Inflammatory macrophage (primary cell): ENCODE data around the gene USP46.
A peak's percentile ranks its signal among the peaks of the same experiment; 100 is the strongest.

ENCODE experiments used
- DNase-seq, 2 donors: peaks; one replicate each; pipeline ENCODE4 v3.0.0-alpha.2; 2020 to 2022

The USP46 gene

GRCh38 chr4:52618795-52619590 lies 40.1 kb downstream of the USP46 start:
- DNase-seq, result no peak

- DNase-seq, result no peak
These were observed 41.6 kb downstream of the USP46 start for GRCh38 chr4:52617336-52618020.

DNA sequence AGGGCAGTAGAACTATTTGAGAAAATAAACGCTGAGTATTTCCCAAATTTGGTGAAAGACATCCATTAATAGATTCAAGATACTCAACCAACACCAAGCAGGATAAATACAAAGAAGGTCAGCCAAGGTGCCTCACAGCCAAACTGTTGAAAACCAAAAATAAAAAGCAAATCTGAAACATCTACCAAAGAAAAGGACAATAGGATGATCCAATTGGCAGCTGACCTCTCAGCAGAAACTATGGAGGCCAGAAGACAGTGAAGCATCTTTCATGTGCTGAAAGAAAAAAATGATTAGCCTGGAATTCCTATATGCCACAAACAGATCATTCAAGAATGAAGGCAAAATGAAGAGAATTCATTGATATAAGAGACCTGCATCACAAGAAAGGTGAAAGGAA lies 44.9 kb downstream of the USP46 start:
- no peak for DNase-seq

DNA sequence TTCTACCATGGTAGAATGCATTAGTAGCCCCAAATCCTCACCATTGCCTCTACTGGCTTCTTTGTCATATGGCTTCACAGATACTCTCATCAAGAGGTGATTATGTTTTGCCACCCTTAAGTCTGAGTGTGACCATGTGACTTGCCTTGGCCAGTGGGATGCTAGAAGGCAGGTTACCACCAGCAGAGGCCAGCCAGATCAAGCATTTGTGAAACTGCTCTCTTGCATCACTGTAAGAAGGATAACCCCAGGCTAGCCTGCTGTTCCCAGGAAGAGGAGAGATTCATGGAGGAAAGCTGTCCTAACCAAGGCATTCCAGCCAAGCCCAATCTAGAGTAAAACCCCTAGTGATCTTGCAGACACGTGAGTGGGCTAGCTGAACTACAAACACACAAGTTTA lies 46.8 kb downstream of the USP46 start:
- no peak for DNase-seq

DNA sequence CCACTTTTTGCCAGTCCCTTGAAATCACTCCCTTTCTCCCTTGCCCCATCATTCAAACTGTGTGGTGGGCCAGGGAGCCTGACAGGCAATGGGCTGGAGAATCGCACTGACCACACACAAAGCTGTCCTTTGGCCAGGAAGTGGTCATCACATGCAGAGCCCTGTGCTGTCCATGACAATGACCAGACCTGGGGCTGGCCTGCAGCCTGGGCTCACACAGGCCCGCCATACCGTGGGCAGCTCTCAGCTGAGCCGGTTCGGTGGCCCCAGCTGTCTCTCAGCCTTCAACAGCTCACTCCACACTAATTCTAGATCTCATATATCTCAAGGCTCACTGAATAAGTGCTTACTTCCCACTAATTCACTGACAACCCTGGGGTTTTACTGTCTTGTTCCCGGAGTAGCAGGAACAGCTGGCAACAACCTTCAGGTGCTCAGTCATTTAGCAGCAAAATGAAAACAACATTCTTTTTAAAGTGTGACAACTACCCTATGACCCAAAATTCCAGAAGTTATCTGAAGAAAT lies 48.0 kb downstream of the USP46 start:
- no peak for DNase-seq

DNA sequence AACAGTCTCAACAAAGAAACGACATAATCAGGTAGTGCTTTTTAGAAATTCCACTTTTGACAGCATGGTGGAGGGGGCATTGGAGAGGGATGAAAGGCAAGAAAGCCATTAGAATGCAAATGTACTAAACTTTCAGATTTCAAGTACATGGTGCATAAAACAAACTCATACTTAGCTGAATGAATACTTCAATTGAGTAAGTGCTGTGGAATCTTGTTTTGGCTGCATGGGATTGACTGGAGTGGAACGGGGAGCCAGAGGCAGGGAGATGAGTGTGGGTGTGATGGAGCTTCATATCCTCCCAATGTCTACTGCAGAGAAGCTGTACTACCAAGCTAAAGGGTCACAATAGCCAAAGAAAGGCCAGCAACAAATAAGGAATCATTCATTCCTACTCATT lies 52.4 kb downstream of the USP46 start:
- DNase-seq, result no peak

- no peak for DNase-seq
These were observed 53.1 kb downstream of the USP46 start for GRCh38 chr4:52606040-52606439.

DNA sequence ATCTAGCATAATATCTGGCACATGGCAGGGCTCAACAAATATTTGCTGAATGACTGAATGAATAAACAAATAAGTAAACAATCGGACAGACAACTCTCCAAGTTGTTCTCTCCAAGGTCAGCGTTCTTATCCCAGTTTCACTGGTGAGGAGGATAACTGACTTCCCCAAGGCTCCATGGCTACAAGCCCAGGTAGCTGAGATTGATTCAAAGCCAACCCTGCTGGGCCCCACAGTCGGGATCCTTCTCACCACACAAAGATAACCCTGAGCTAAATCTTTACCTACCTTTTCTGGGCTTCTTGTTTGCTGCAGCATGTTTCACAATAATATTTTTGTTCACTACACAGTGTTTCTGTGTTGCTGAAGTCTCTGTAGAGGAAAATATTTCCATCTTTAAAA lies 54.9 kb downstream of the USP46 start:
- no peak for DNase-seq

DNA sequence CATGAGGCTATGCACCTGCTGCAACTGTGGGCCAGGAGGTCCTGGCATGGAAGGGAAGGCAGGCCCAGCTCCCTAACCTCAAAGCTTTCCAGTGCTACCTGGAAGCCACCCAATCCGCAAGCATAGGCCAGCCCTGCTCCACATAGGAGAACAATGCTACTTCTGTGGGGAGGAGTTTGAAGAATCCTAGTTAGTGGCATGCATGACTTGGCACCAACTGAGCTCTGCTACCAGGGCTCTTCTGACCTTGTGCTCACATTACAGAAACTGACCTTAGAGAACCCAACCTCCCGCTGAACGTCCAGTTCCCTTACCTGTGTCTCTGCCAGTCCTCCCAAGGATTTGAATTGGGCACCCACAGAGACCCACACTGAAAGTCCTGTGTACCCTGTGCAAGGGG lies 58.8 kb downstream of the USP46 start:
- no peak for DNase-seq

DNA sequence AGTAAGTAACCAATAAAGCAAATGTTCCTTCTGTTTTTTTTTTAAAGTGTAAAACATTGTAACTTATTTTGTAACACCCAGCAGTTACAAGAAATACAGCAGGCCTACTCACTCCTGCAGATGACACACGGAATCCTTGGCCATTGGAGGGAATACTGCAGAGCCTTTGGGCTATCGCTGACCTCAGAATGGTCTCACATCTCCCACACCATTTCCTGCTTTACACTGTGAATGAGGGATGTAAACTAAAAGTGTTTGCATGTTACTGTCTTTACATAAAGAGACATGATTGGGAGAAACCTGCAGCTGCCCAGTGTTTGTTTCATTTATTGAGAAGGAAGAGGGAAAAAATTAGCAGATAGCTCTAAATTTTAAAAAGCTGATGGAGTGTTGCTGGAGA lies 64.1 kb downstream of the USP46 start:
- DNase-seq, result no peak

- DNase-seq, result no peak
These were observed 66.8 kb downstream of the USP46 start for GRCh38 chr4:52592287-52592686.

- DNase-seq, result no peak
These were observed 70.1 kb downstream of the USP46 start for GRCh38 chr4:52588771-52589591.

DNA sequence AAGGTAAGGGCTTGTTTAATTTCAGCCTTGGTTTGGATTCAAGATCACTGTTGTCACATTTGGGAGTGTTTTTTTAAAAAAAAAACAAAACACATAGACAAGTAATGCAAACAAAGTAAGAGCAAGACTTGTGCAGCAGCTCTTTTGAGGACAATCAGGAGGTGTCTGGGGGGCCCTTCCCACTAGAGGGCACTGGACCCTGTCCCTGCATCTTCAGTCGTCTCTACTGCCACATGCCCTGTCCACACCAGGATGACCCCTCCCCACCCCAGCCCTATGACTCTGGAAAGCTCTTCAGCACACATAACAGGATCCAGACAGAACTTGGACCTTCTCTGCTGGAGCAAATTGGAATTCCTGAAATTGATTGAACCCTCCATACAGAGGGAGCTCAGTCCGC lies 71.0 kb downstream of the USP46 start:
- peak in 1 of 2 donors; percentile 17 for DNase-seq

- DNase-seq, result no peak
These were observed 73.0 kb downstream of the USP46 start for GRCh38 chr4:52586069-52586468.

GRCh38 chr4:52585379-52585778 lies 73.7 kb downstream of the USP46 start:
- no peak for DNase-seq

DNA sequence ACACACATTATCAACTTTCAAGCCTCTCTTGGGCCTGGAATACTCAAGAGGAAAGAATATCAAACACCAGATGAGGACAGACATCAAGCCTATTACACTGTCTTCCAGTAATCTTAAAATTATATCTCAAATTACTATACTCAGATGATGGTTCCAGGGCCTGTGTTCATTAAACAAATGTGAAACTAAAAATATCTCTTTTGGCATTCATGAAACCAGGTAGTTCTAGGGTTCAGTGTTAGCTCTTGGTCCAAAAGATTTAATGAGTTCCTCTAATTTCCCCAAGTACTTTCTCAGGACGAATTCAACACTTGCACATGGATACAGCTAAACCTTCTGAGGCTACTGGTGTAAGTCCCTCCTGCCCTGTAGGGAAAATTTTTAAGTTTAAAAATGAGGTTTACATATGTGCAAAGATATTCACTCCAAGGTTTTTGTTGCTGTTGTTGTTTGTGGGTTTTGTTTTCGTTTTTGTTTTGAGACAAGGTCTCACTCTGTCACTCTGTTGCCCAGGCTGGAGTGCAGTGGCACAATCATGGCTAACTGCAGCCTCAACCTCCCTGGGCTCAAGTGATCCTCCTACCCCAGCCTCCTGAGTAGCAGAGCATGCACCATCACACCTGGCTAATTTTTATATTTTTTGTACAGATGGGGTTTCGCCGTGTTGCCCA lies 79.4 kb downstream of the USP46 start:
- no peak for DNase-seq

DNA sequence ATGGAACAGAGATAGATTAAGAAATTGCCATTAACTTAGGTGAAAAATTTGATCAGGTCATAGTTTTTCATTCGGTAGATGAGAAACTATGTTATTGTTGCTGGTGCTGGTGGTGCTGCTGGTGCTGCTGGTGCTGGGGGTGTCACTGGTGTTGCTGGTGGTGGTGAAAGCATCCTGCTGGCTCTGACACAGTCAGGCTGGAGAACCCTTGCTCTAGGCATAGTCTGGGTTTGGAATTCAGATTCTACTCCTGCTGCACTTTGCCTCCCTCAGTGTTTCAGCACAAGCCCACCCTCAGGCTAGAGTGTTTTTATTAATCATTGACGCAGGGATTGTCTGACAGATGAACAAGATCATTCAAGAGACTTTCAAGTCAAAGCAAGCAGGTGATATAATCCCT lies 80.2 kb downstream of the USP46 start:
- DNase-seq, result no peak

- DNase-seq, result no peak
These were observed 81.5 kb downstream of the USP46 start for GRCh38 chr4:52577624-52577962.

DNA sequence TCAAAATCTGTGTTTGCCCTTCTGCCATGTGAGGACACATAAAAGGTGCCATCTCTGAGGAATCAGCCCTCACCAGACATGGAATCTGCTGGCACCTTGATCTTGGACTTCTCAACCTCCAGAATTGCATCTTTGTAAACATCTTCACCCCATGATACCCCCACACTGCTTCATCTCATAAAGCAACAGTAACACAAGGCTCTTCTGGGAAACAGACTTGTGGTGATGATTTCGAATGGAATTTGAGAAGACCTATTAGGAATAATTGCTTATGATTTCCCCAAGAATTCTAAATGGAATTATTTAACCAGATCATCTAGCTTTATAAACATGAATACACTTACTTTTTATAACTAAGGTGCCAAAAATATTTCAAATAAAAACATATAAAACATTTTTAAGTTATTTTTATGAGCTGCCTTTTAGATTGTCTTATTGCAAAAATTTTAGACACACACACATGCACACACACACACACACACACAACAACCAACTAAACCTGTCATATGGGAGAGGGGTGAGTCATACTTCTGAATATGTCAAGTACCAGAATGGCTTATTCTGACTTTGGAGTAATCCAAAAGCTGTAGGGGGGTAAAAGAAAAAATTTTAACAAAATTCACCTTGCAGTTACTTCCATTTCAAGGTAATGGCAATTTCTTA lies 82.0 kb downstream of the USP46 start:
- DNase-seq, result no peak

DNA sequence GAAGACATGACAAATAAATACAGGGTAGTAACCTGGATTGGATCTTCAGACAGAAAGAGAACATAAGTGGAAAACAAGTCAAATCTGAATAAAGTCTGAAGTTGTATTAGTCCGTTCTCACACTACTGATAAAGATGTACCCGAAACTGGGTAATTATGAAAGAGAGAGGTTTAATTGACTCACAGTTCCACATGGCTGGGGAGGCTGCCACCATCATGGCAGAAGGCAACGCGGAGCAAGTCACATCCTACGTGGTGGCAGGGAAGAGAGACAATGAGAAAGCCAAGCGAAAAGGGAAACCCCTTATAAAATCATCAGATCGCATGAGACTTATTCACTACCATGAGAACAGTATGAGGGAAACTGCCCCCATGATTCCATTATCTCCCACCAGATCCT lies 82.8 kb downstream of the USP46 start:
- DNase-seq, result no peak

GRCh38 chr4:52575406-52575805 lies 83.7 kb downstream of the USP46 start:
- no peak for DNase-seq

- no peak for DNase-seq
These were observed 85.1 kb downstream of the USP46 start for GRCh38 chr4:52574036-52574435.
